ENCODE measurements around the gene EFR3B. TPM values are rescaled to one million over a fixed set of nuclear protein-coding genes. Genes with fewer than 3 reads are reported as not detected.
"Not testable (repeated sequence)": the region's sequence is repeated elsewhere in the genome, so short reads cannot be mapped to it uniquely, and the experiment has no call there.

Gene EFR3B
- polyA plus RNA-seq, 1 of the 3 experiments (the other 2 are of a cell fraction) = 1.5 TPM

- POLR2A ChIA-PET = no interaction called here
- WGBS (ENCODE audit: low lambda C conversion rate) = 64% methylated on average over 6 of the region's 6 CpGs
- H3F3A ChIP-seq (replicated peaks; ENCODE audit: insufficient read depth) = peaks cover 9% of the 10 kb centered on the region
- DNase-seq = no peak
- no peaks in the 10 kb centered on the region for H4K20me1 ChIP-seq (ENCODE audit: insufficient read depth)
- H3K4me1 ChIP-seq (ENCODE audit: control insufficient read depth in 1 of 2, insufficient read depth in 2 of 2, low read depth in 1 of 2, low read length in 1 of 2) = peaks cover 6 to 8% of the 10 kb centered on the region in 2 experiments; a peak in 3 of 4 replicates
- H3K9me2 ChIP-seq = no peaks in the 10 kb centered on the region
- no peak overlapping the region for H3K9ac ChIP-seq
- H3K36me3 ChIP-seq (replicated peaks in 1 of 2; ENCODE audit: control insufficient read depth in 1 of 2, insufficient read depth in 2 of 2, low read length in 1 of 2) = no peaks in the 10 kb centered on the region
- H3K79me2 ChIP-seq (ENCODE audit: insufficient read depth) = no peaks in the 10 kb centered on the region
- no peak overlapping the region for H3K4me3 ChIP-seq (ENCODE audit: low read depth in 2 of 2, low read length in 1 of 2)
- no peak overlapping the region for H2AFZ ChIP-seq (ENCODE audit: low read depth)
- H3K27me3 ChIP-seq (ENCODE audit: insufficient read depth) = no peaks in the 10 kb centered on the region
- no peak for TF ChIP-seq PBX3 (IDR thresholded peaks at IDR 0.05)
- no peak for TF ChIP-seq TEAD4 (IDR thresholded peaks at IDR 0.05; ENCODE audit: borderline replicate concordance, insufficient read depth)
- TF ChIP-seq SMC3 (IDR thresholded peaks at IDR 0.05; ENCODE audit: low read depth, low read length) = no peak
- no peak for TF ChIP-seq JUND (IDR thresholded peaks at IDR 0.05)
- TF ChIP-seq MAX (IDR thresholded peaks at IDR 0.05; ENCODE audit: low read depth) = no peak
- TF ChIP-seq RAD21 (IDR thresholded peaks at IDR 0.05; ENCODE audit: low read length) = no peak
- no peak for TF ChIP-seq MXI1 (IDR thresholded peaks at IDR 0.05; ENCODE audit: low read depth, low read length)
- TF ChIP-seq USF1 (IDR thresholded peaks at IDR 0.05; ENCODE audit: borderline replicate concordance, low read depth) = no peak
- TF ChIP-seq ELF1 (IDR thresholded peaks at IDR 0.05) = no peak
- no peak for TF ChIP-seq GABPA (IDR thresholded peaks at IDR 0.05; ENCODE audit: low read depth)
- TF ChIP-seq CTCF (IDR thresholded peaks at IDR 0.05) = no peak
- TF ChIP-seq REST (IDR thresholded peaks at IDR 0.05; ENCODE audit: low read depth, low read length) = no peak
- H3K4me2 ChIP-seq = no peak overlapping the region
- H3K9me3 ChIP-seq = no peaks in the 10 kb centered on the region
- H3K27ac ChIP-seq (ENCODE audit: low read depth in 2 of 2, low read length in 1 of 2) = no peak overlapping the region
- CTCF ChIA-PET = interaction anchor here (2.2 kb wide), 1 partner anchor 123 kb away, joined by 10 read pairs; no protein-coding TSS in a partner anchor
These were observed 57.0 kb downstream of the EFR3B start for GRCh38 chr2:25098670-25099486.

- H3K27me3 ChIP-seq (ENCODE audit: insufficient read depth); H3K4me2 ChIP-seq; H3K9me3 ChIP-seq; H3K9me2 ChIP-seq; H3K4me3 ChIP-seq (ENCODE audit: low read depth in 2 of 2, low read length in 1 of 2); H3K9ac ChIP-seq; H3K27ac ChIP-seq (ENCODE audit: low read depth in 2 of 2, low read length in 1 of 2); DNase-seq; H4K20me1 ChIP-seq (ENCODE audit: insufficient read depth); H3K36me3 ChIP-seq (replicated peaks in 1 of 2; ENCODE audit: control insufficient read depth in 1 of 2, insufficient read depth in 2 of 2, low read length in 1 of 2); H2AFZ ChIP-seq (ENCODE audit: low read depth); POLR2A ChIA-PET; H3K79me2 ChIP-seq (ENCODE audit: insufficient read depth): not testable (repeated sequence)
- Histone ChIP-seq H3F3A (replicated peaks; ENCODE audit: insufficient read depth) (peaks cover 30% of the 10 kb centered on the region), H3K4me1 (ENCODE audit: control insufficient read depth in 1 of 2, insufficient read depth in 2 of 2, low read depth in 1 of 2, low read length in 1 of 2) (peaks cover 6 to 17% of the 10 kb centered on the region in 2 experiments; a peak in 3 of 4 replicates)
- CTCF ChIA-PET = interaction anchor here (1.5 kb wide), 1 partner anchor 18 kb away, joined by 5 read pairs; no protein-coding TSS in a partner anchor
- 92% methylated on average over 7 of the region's 7 CpGs for WGBS (ENCODE audit: low lambda C conversion rate)
These were observed 60.5 kb downstream of the EFR3B start for GRCh38 chr2:25102352-25102751.

Data from SK-N-SH (cell line).